Erythroblast (primary cell): ENCODE data around the gene SPDYE3.

Experiments
- GATA1 ChIP-seq: IDR thresholded peaks from 2 replicates; pipeline ENCODE4 v1.6.1; 2011; ENCODE audit warnings: low read depth, mild to moderate bottlenecking, control low read depth, low read length, moderate library complexity
- POLR2A ChIP-seq: IDR thresholded peaks from 2 replicates; pipeline ENCODE4 v1.6.1; 2011; ENCODE audit warnings: mild to moderate bottlenecking, low read length

GRCh38 chr7:100367251-100367620 lies 59.7 kb downstream of the SPDYE3 start:
- no peak for TF ChIP-seq POLR2A
- no peak for TF ChIP-seq GATA1
